Upper lobe of left lung (tissue), 4 donors: ENCODE measurements around the gene EGF.

Experiments
- EP300 ChIP-seq, 4 donors: sonication (generic); formaldehyde crosslinking; IDR thresholded peaks; one replicate each; pipeline ENCODE4 v1.5.1; 2017; ENCODE audit warnings: antibody characterized with exemption in 4 of 4, control low read depth in 2 of 4
- POLR2A ChIP-seq, 4 donors: fragments of 450-650 bp; IDR thresholded peaks; one replicate each; pipeline ENCODE4 v1.5.1; 2016 to 2017; ENCODE audit warnings: antibody characterized with exemption in 4 of 4, mild to moderate bottlenecking in 2 of 4
- POLR2AphosphoS5 ChIP-seq, 2 donors: sonication (generic); formaldehyde crosslinking; IDR thresholded peaks; one replicate each; pipeline ENCODE4 v1.5.1; 2017; ENCODE audit warnings: antibody characterized with exemption in 2 of 2
- TF ChIP-seq, protein P1 (sequence below), 6 experiments: fragments of 450-650 bp in 4 of 6; fragments of 200-600 bp in 2 of 6; sonication (generic) in 2 of 6; IDR thresholded peaks; one replicate each; pipeline ENCODE4 v1.5.1; 2016 to 2019; ENCODE audit warnings: antibody characterized with exemption in 6 of 6

GRCh38 chr4:110025718-110026117 is 113.0 kb downstream of the EGF start:
- TF ChIP-seq, protein P1, sequence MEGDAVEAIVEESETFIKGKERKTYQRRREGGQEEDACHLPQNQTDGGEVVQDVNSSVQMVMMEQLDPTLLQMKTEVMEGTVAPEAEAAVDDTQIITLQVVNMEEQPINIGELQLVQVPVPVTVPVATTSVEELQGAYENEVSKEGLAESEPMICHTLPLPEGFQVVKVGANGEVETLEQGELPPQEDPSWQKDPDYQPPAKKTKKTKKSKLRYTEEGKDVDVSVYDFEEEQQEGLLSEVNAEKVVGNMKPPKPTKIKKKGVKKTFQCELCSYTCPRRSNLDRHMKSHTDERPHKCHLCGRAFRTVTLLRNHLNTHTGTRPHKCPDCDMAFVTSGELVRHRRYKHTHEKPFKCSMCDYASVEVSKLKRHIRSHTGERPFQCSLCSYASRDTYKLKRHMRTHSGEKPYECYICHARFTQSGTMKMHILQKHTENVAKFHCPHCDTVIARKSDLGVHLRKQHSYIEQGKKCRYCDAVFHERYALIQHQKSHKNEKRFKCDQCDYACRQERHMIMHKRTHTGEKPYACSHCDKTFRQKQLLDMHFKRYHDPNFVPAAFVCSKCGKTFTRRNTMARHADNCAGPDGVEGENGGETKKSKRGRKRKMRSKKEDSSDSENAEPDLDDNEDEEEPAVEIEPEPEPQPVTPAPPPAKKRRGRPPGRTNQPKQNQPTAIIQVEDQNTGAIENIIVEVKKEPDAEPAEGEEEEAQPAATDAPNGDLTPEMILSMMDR (IDR thresholded peaks at IDR 0.05): no peak
- TF ChIP-seq POLR2AphosphoS5 (IDR thresholded peaks at IDR 0.05) (no peak), POLR2A (IDR thresholded peaks at IDR 0.05) (no peak), EP300 (IDR thresholded peaks at IDR 0.05) (no peak)
